GM23338 (cell line): ENCODE measurements around the gene HIVEP3. TPM values are rescaled to one million over a fixed set of nuclear protein-coding genes. Genes with fewer than 3 reads are reported as not detected.

ENCODE experiments used
- ATAC-seq: fragments of 200-7000 bp; cut with Tn5 transposase; 3 replicates; pipeline ENCODE4 v1.9.1; 2020
- DNase-seq: peaks from one replicate; pipeline ENCODE4 v3.0.0-alpha.2; 2015; ENCODE audit warnings: low spot score
- H2AFZ ChIP-seq: fragments of 200-600 bp; sonication (generic); 2 replicates; pipeline ENCODE4 v1.8.0; 2016; ENCODE audit warnings: antibody characterized with exemption, mild to moderate bottlenecking, moderate library complexity
- H3F3A ChIP-seq: fragments of 200-600 bp; sonication (generic); replicated peaks from 2 replicates; pipeline ENCODE4 v1.8.0; 2017; ENCODE audit warnings: antibody characterized with exemption, mixed run types, low read depth
- H3K27ac ChIP-seq: fragments of 200-600 bp; sonication (generic); 2 replicates; pipeline ENCODE4 v1.6.1; 2016; ENCODE audit warnings: low read depth
- H3K27me3 ChIP-seq: fragments of 200-600 bp; sonication (generic); 2 replicates; pipeline ENCODE4 v1.8.0; 2016; ENCODE audit warnings: mild to moderate bottlenecking, mixed run types, moderate library complexity; ENCODE audit not compliant: insufficient read depth
- H3K36me3 ChIP-seq: fragments of 200-600 bp; sonication (generic); 2 replicates; pipeline ENCODE4 v1.8.0; 2016; ENCODE audit warnings: mild to moderate bottlenecking; ENCODE audit not compliant: insufficient read depth
- H3K4me1 ChIP-seq: fragments of 200-600 bp; sonication (generic); 2 replicates; pipeline ENCODE4 v1.8.0; 2016; ENCODE audit warnings: mild to moderate bottlenecking, moderate library complexity; ENCODE audit not compliant: insufficient read depth
- H3K4me2 ChIP-seq: fragments of 200-600 bp; sonication (generic); 2 replicates; pipeline ENCODE4 v1.7.1; 2017; ENCODE audit warnings: mixed run types
- H3K4me3 ChIP-seq: fragments of 200-600 bp; sonication (generic); 2 replicates; pipeline ENCODE4 v1.6.1; 2016; ENCODE audit warnings: mixed run types
- H3K79me2 ChIP-seq: fragments of 200-600 bp; sonication (generic); replicated peaks from 2 replicates; pipeline ENCODE4 v1.8.0; 2017; ENCODE audit warnings: mild to moderate bottlenecking; ENCODE audit not compliant: insufficient read depth
- H3K9me2 ChIP-seq: fragments of 200-600 bp; sonication (generic); 2 replicates; pipeline ENCODE4 v1.8.0; 2017; ENCODE audit not compliant: insufficient read depth
- H4K20me1 ChIP-seq: fragments of 200-600 bp; sonication (generic); replicated peaks from 2 replicates; pipeline ENCODE4 v1.8.0; 2017; ENCODE audit warnings: mild to moderate bottlenecking; ENCODE audit not compliant: insufficient read depth
- H3K27ac Mint-ChIP-seq: 2 replicates; pipeline ENCODE4 v1.8.0; 2020; ENCODE audit warnings: inconsistent platforms, mild to moderate bottlenecking, moderate library complexity, mixed read lengths
- H3K27me3 Mint-ChIP-seq: 3 replicates; pipeline ENCODE4 v1.8.0; 2022; ENCODE audit warnings: low read depth, mild to moderate bottlenecking, moderate library complexity, mixed read lengths, inconsistent platforms; ENCODE audit not compliant: insufficient read depth, poor library complexity
- H3K36me3 Mint-ChIP-seq: 3 replicates; pipeline ENCODE4 v1.8.0; 2021; ENCODE audit warnings: low read depth, mild to moderate bottlenecking, inconsistent platforms, moderate library complexity, mixed read lengths
- H3K4me1 Mint-ChIP-seq: 3 replicates; pipeline ENCODE4 v1.8.0; 2020; ENCODE audit warnings: mild to moderate bottlenecking, inconsistent platforms, mixed read lengths
- H3K4me3 Mint-ChIP-seq: 3 replicates; pipeline ENCODE4 v1.8.0; 2021; ENCODE audit warnings: moderate library complexity, mild to moderate bottlenecking, inconsistent platforms, mixed read lengths
- H3K9me3 Mint-ChIP-seq: 3 replicates; pipeline ENCODE4 v1.8.0; 2020; ENCODE audit warnings: moderate library complexity, mild to moderate bottlenecking, inconsistent platforms, mixed read lengths
- EZH2 ChIP-seq: fragments of 200-600 bp; sonication (generic); IDR thresholded peaks from one replicate; pipeline ENCODE4 v1.8.0; 2017; ENCODE audit warnings: antibody characterized with exemption, mild to moderate bottlenecking, low read depth; ENCODE audit not compliant: unreplicated experiment
- EZH2phosphoT487 ChIP-seq: fragments of 200-600 bp; sonication (generic); IDR thresholded peaks from one replicate; pipeline ENCODE4 v1.8.1; 2018; ENCODE audit warnings: antibody characterized with exemption; ENCODE audit not compliant: unreplicated experiment
- JUNB ChIP-seq: IDR thresholded peaks from one replicate; pipeline ENCODE4 v1.6.1; 2016; ENCODE audit warnings: antibody characterized with exemption; ENCODE audit not compliant: unreplicated experiment
- NANOG ChIP-seq: IDR thresholded peaks from 2 replicates; pipeline ENCODE4 v1.6.1; 2016; ENCODE audit warnings: antibody characterized with exemption, borderline replicate concordance
- POLR2AphosphoS5 ChIP-seq: IDR thresholded peaks from 2 replicates; pipeline ENCODE4 v1.6.1; 2016; ENCODE audit warnings: antibody characterized with exemption, low read depth
- REST ChIP-seq: IDR thresholded peaks from one replicate; pipeline ENCODE4 v1.6.1; 2018; ENCODE audit warnings: antibody characterized with exemption; ENCODE audit not compliant: unreplicated experiment
- ZNF331 ChIP-seq: fragments of 250-450 bp; sonication (Bioruptor Pico); IDR thresholded peaks from 2 replicates; pipeline ENCODE4 v1.5.0; 2020; ENCODE audit warnings: low read depth, mild to moderate bottlenecking, moderate library complexity
- polyA plus RNA-seq: library from polyadenylated mRNA; unstranded; fragments of >200 nt; fragmentation: Nextera tagmentation; extraction: Ambion mirVana; gene quantifications from 2 replicates; pipeline ENCODE4 v1.2.1, GENCODE V29; 2016
- total RNA-seq: library from RNA; depleted of rRNA; stranded (reverse); fragments of >200 nt; shearing (Covaris generic); gene quantifications from 2 replicates; pipeline ENCODE4 v1.2.3, GENCODE V29; 2014
- TF ChIP-seq, protein P1 (sequence below): IDR thresholded peaks from 2 replicates; pipeline ENCODE4 v1.6.1; 2016; ENCODE audit warnings: antibody characterized with exemption

The HIVEP3 gene
- total and polyA plus RNA-seq, 2 experiments from 2014 or later = 0.14 to 0.24 TPM

DNA sequence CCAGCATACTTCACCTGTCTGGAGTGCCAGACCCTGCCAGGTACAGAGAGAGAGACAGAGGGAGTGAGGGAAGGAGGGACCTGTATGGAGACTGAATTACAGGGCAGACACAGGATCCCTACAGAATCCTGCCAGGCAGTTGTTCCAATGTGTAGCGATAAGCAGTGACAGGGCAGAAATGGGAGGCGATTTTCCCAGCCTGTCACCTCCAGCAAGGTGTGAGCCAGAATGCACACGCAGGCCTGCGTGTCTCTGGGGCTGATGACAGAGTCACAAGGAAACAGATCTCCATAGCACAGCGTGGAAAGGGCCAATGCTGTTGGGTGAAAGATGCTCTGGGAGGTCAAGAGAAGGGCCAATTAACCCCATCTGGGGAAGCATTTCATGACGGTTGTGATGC lies 111.3 kb downstream of the HIVEP3 start:
- Mint-ChIP-seq H3K4me3 (no peak overlapping the region), H3K4me1 (peaks cover 8% of the 10 kb centered on the region), H3K27ac (no peak overlapping the region), H3K27me3 (peaks cover 6% of the 10 kb centered on the region), H3K9me3 (no peaks in the 10 kb centered on the region), H3K36me3 (no peaks in the 10 kb centered on the region)
- H3K27ac ChIP-seq = no peak overlapping the region
- no peak overlapping the region for H3K4me2 ChIP-seq
- no peaks in the 10 kb centered on the region for H3K9me2 ChIP-seq
- no peak for ATAC-seq
- H3F3A ChIP-seq = no peaks in the 10 kb centered on the region
- H3K4me1 ChIP-seq = no peaks in the 10 kb centered on the region
- no peak overlapping the region for H3K4me3 ChIP-seq
- H4K20me1 ChIP-seq = no peaks in the 10 kb centered on the region
- no peaks in the 10 kb centered on the region for H3K27me3 ChIP-seq
- no peak overlapping the region for H2AFZ ChIP-seq
- no peak for DNase-seq
- H3K36me3 ChIP-seq = no peaks in the 10 kb centered on the region
- no peak for TF ChIP-seq REST
- TF ChIP-seq, protein P1, sequence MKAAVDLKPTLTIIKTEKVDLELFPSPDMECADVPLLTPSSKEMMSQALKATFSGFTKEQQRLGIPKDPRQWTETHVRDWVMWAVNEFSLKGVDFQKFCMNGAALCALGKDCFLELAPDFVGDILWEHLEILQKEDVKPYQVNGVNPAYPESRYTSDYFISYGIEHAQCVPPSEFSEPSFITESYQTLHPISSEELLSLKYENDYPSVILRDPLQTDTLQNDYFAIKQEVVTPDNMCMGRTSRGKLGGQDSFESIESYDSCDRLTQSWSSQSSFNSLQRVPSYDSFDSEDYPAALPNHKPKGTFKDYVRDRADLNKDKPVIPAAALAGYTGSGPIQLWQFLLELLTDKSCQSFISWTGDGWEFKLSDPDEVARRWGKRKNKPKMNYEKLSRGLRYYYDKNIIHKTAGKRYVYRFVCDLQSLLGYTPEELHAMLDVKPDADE = no peak
- no peak for TF ChIP-seq EZH2
- TF ChIP-seq EZH2phosphoT487 = no peak
- no peak for TF ChIP-seq NANOG
- no peaks in the 10 kb centered on the region for H3K79me2 ChIP-seq

DNA sequence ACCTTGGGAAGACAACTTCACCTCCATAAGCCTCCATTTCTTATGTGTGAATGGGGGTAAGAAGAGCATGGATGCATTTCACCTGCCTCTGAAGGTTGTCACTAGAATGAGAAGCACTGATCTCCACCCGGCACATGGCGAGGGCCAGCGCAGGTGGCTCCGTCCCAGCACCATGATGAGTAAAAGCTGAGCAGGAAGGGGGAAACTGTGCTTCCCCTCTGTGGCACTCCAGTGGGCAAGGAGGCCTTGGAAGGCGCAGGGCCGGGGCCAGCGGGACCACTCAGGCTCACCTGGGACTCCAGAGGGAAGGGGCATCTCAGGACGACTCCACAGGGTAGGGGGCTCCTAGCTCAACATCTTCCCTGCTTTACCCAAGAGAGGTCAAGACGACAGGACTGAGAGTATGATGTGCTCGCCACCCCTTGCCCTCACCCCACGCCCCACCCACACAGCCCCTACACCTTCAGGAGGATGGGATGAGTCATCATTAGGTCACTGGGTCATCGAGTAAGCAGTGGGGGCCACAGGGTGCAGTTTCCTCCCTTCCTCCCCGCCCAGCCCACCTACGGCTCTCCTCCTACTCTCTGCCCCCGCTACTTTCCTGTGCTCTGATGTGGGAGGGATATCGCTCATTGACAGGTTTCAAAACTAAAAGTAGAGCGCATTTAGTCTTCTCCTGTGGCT lies 112.1 kb downstream of the HIVEP3 start:
- 0 out of 3 replicates have a peak, but pooled peaks cover 3% of the 10 kb centered on the region for H3K4me1 Mint-ChIP-seq
- no peaks in the 10 kb centered on the region for H3K36me3 Mint-ChIP-seq
- H3K27ac Mint-ChIP-seq = no peak overlapping the region
- no peak for TF ChIP-seq EZH2phosphoT487
- TF ChIP-seq POLR2AphosphoS5 = no peak
- no peak for TF ChIP-seq EZH2
- TF ChIP-seq, protein P1 = no peak
- no peak for TF ChIP-seq NANOG
- no peak for TF ChIP-seq ZNF331 (CRISPR knock-in tag)
- TF ChIP-seq JUNB = no peak

More for the DNA sequence above, 112.1 kb downstream of the HIVEP3 start:
- Histone ChIP-seq H3F3A (no peaks in the 10 kb centered on the region), H3K27me3 (no peaks in the 10 kb centered on the region), H4K20me1 (no peaks in the 10 kb centered on the region), H3K4me1 (no peaks in the 10 kb centered on the region), H3K27ac (no peak overlapping the region), H3K9me2 (no peaks in the 10 kb centered on the region), H3K36me3 (no peaks in the 10 kb centered on the region), H3K4me3 (no peak overlapping the region), H3K4me2 (no peak overlapping the region), H3K79me2 (no peaks in the 10 kb centered on the region), H2AFZ (no peak overlapping the region)
- Mint-ChIP-seq H3K4me3 (no peak overlapping the region), H3K9me3 (no peaks in the 10 kb centered on the region), H3K27me3 (peaks cover 6% of the 10 kb centered on the region)
- no peak for ATAC-seq
- DNase-seq = no peak
